ENCODE results near the gene LRMDA.

GRCh38 chr10:76111404-76111803, 680.0 kb downstream of the LRMDA start:
- TF ChIP-seq, protein P1, sequence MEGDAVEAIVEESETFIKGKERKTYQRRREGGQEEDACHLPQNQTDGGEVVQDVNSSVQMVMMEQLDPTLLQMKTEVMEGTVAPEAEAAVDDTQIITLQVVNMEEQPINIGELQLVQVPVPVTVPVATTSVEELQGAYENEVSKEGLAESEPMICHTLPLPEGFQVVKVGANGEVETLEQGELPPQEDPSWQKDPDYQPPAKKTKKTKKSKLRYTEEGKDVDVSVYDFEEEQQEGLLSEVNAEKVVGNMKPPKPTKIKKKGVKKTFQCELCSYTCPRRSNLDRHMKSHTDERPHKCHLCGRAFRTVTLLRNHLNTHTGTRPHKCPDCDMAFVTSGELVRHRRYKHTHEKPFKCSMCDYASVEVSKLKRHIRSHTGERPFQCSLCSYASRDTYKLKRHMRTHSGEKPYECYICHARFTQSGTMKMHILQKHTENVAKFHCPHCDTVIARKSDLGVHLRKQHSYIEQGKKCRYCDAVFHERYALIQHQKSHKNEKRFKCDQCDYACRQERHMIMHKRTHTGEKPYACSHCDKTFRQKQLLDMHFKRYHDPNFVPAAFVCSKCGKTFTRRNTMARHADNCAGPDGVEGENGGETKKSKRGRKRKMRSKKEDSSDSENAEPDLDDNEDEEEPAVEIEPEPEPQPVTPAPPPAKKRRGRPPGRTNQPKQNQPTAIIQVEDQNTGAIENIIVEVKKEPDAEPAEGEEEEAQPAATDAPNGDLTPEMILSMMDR (IDR thresholded peaks at IDR 0.05; ENCODE audit: extremely low read depth in 1 of 2, insufficient read depth in 1 of 2, low read depth in 1 of 2, low read length in 2 of 2): no peak
- TF ChIP-seq EZH2 (IDR thresholded peaks at IDR 0.05; ENCODE audit: borderline replicate concordance, low read depth, low read length, severe bottlenecking): no peak
- no peak for TF ChIP-seq POLR2A (IDR thresholded peaks at IDR 0.05; ENCODE audit: low read depth, low read length)
- TF ChIP-seq POLR2AphosphoS5 (IDR thresholded peaks at IDR 0.05; ENCODE audit: insufficient read depth, low read depth, low read length): no peak
- no peak for TF ChIP-seq MYC (IDR thresholded peaks at IDR 0.05; ENCODE audit: low read depth, low read length)
- TF ChIP-seq, protein P2, sequence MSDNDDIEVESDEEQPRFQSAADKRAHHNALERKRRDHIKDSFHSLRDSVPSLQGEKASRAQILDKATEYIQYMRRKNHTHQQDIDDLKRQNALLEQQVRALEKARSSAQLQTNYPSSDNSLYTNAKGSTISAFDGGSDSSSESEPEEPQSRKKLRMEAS (IDR thresholded peaks at IDR 0.05; ENCODE audit: insufficient read depth, insufficient read length): no peak
